ENCODE data around the gene NUDT21.
"Not testable (repeated sequence)": the region's sequence is repeated elsewhere in the genome, so short reads cannot be mapped to it uniquely, and the experiment has no call there.

The NUDT21 gene

DNA sequence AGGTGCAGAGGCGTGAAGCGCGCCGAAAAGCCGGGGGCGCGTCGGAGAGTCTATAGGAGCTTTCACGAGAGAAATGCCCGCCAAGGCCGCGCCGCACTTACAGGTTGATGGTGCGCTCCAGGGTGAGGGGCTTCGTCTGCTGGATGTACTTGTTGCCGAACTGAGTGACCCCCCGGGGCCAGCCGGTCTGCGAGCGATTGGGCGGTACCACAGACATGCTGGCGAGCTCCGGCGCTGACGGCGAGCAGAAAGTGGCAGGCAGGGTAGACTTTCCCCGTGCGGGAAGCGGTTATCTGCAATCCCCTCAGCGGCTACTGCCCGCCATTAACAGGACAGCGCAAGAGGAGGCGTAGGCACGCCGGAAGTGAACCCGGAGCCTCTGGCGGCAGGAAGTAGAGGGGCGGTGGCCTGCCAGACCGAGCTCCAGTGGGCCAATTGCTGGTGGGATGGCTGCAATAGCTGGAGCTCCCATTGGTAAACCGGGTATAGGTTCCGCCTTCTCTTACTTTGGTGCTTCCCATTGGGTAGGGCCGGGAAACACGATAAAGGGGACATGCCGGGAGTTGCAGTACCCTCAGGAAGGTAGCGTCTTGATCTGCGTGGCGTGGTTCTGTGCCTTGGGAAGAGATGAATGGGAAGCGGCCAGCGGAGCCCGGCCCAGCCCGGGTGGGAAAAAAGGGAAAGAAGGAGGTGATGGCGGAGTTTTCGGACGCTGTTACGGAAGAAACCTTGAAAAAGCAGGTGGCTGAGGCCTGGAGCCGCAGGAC is at the start of gene NUDT21, which contains the start of gene OGFOD1:
TSS of gene NUDT21 (minus strand) at position 347 of the 767 bp plus-strand sequence. CDS start at position 217, 130 bp downstream.
TSS of gene OGFOD1 (plus strand) at position 569 of the 767 bp plus-strand sequence. CDS start at position 628, 59 bp downstream.
- intact Hi-C loops (cut with DNase I): no loop called here
- DNase-seq: peak; percentile 90 to 100 (median 96)

DNA sequence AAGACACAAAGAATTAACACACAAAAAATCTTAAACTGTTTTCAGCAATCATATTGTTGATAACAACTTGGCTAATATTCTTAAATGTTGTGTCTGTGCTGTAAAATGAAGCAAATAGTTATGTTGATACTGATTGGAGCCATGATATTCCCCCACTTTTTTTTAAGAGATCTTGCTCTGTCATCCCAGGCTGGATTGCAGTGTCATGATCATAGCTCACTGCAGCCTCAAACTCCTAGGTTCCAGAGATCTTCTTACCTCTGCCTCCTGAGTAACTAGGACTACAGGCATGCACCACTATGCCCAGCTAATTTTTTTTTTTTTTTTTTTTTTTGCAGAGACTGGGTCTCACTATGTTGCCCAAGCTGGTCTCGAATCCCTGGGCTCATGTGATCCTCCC is 42.7 kb upstream of the NUDT21 start:
- no peak for DNase-seq
- intact Hi-C loops (cut with DNase I): no loop called here

DNA sequence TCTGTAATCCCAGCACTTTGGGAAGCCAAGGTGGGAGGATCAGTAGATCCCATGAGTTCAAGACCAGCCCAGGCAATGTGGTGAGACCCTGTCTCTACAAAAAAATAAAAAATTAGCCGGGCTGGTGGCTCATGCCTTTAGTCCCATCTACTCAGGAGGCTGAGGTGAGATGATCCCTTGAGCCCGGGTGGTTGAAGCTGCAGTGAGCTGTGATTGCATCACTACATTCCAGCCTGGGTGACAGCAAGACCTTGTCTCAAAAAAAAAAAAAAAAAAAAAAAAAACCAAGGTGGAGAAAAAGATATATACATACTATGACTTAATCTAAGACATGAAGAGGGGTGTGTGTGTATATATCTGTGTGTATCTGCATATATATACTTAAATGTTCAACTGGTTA is 42.0 kb upstream of the NUDT21 start:
- no peak for DNase-seq
- intact Hi-C loops (cut with DNase I): no loop called here

DNA sequence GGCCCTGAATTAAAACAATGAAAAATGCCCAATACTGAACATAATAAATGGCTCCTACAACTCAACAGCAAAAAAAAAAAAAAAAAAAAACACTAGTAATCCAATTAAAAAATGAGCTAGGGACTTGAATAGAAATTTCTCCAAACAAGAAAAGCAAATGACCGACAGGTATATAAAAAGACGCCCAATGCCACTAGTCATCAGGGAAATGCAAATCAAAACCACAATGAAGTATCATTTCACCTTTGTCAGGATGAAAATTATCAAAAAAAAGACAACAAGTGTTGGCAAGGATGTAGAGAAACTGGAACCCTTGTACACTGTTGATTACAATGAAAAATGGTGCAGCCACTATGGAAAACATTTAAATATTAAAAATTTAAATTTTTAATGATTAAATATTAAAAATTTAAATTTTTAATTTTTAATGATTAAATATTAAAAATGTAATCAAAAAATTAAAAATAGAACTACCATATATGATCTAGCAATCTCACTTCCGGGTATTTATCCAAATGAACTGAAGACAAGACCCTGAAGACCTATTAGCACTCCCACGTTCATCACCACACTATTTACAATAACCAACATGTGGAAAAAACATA is 40.6 kb upstream of the NUDT21 start:
- no peak for DNase-seq
- intact Hi-C loops (cut with DNase I): no loop called here

DNA sequence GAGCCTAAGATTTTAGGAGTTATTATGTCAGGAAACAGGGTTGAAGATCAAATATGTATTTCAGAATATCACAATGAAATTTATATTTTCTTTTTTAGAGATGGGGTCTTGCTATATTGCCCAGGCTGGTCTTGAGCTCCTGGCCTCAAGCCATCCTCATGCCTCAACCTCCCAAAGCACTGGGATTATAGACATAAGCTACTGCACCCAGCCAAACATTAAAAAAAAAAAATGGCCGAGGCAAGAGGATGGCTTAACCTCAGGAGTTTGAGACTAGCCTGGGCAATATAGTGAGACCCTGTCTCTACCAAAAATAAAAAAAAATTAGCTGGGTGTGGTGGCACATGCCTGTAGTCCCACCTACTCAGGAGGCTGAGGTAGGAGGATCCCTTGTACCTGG is 37.7 kb upstream of the NUDT21 start:
- DNase-seq; intact Hi-C loops (cut with DNase I): not testable (repeated sequence)

DNA sequence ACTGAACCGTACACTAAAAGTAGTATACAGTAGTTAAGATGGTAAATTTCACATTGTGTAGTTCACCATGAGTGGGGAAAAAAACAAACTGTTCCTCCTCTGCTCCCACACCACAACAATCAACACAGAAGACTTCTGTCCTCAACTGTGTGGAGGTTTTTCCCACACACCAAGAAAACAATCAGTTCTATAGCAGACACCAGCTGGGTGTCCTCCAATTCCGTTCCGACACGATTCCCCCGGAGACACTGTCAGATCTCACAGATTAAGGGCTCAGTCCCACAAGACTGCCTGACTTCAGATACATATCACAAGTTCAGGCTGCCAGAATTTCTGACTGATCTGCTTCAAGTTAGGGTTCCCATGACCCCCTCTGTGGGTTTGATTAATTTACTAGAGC is 36.9 kb upstream of the NUDT21 start:
- intact Hi-C loops (cut with DNase I): no loop called here
- DNase-seq: peak in 8 of 10 donors; percentile 39 to 89 (median 52)

DNA sequence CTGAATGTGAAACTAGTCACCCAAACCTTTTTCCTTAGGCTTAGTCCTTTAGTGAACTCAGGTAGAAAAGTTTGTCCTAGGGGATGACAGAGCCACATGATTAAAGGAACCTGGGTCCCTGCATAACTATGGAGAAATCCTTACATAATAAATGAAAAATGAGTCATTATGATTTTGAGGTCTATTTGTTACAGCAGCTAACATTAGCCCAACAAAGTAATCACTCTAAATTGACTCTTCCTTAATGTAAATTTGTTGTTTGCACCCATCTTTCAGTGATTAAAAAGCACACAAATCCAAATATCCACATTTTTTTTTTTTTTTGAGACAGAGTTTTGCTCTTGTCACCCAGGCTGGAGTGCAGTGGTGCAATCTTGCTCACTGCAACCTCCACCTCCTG is 32.3 kb upstream of the NUDT21 start:
- intact Hi-C loops (cut with DNase I): no loop called here

DNA sequence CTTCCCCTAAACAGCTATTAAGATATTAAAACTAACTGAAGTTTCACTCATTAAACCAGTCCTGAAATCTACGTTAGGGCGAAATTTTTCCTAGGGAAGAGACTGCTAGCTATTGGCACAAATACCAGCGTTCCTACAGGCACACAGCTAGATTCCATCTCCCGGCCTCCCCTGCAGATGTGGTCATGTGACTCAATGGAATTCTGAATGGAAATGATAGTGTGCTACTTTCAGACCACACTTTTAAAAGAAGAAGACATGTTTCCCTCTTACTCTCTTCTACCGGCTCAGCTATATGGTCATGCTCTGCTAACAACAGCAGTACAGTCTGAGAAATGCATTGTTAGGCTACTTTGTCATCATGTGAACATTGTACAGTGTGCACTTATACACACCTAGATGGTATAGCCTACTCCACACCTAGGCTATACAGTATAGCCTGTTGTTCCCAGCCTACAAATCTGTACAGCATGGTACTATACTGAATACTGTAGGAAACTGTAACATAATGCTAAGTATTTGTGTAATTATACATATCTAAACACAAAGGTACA is 31.6 kb upstream of the NUDT21 start:
- no peak for DNase-seq
- intact Hi-C loops (cut with DNase I): no loop called here

More for the DNA sequence above, 32.3 kb upstream of the NUDT21 start:
- no peak for DNase-seq

DNA sequence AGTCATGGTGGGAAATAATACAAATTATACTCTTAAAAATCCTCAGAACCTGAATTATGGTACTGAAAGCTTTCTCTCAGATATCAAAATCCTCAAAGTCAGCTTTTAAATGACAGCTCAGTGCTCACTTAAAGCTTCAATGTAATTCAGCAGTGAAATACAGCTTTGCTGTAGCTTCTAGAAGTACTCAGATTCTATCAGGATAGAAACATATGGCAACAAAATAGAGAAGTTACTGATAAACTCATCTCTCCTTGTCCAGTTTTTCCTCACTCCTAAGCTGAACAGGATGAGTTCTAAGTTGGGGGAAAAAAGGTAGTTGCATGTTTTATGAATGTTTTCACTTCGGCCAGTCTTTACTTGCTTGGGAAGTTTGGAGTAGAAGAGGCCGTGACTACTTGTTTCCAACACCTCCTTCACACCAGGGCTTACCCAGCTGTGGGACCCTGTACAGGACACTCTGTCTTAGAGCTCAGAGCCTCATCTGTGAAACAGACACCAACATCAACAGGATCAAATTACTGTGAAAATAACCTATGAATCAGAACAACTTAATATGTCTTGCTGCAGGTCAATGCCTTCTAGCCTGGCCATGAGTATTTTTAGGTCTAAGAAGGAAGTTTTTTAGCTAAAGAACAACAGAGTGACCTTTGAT is 30.5 kb upstream of the NUDT21 start:
- intact Hi-C loops (cut with DNase I): no loop called here

DNA sequence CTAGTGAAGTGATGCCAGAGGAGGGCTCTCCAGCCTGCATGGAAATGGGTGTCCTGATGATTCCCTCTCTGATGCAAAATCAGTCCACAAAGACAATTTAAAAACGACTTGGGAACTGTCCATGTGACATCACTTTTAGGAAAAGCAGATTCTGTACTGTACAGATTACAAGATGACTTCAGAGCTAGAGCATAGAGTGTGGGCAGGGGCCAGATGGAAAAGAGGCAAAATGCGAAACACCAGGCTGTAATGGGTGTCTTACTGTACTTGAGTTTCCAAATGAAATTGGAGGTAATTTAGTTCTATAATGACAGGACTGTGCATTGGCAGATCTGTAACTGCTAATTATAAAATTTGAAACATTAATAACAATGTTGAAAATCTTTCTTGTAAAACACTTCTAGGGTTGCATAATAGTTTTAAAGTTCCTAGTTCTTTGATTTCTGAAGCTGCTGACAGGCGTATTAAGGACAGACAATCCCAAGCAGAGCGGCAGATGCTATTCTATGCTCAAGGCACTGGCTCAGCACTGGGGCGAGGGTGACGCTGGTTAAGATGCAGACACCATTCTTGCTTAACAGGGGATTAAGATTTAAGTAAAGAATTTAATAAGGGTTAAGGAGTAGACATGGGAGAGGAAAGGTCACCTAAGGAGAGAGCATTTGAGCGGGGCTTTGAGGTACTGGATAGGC is 29.8 kb upstream of the NUDT21 start:
- intact Hi-C loops (cut with DNase I): no loop called here
- no peak for DNase-seq

More for the DNA sequence above, 30.5 kb upstream of the NUDT21 start:
- no peak for DNase-seq

DNA sequence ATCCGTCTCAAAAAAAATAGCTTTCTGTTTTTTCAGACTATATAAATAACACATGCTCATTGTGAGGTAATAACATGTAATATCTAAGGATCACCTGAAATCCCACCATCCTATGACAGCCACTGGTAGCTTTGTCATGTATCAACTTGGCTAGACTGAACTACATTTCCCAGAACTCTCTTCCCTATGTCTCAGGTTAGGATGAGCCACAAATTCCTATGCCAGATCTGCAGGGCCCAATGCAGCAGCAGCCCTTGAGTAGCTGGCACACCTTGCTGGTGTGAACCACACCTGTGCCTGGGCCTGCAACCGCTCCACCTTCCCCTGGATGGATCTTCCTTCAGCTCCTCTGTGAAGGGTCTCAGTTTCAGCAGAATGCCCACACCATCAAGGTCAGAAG is 28.3 kb upstream of the NUDT21 start:
- intact Hi-C loops (cut with DNase I): no loop called here
- DNase-seq: no peak

DNA sequence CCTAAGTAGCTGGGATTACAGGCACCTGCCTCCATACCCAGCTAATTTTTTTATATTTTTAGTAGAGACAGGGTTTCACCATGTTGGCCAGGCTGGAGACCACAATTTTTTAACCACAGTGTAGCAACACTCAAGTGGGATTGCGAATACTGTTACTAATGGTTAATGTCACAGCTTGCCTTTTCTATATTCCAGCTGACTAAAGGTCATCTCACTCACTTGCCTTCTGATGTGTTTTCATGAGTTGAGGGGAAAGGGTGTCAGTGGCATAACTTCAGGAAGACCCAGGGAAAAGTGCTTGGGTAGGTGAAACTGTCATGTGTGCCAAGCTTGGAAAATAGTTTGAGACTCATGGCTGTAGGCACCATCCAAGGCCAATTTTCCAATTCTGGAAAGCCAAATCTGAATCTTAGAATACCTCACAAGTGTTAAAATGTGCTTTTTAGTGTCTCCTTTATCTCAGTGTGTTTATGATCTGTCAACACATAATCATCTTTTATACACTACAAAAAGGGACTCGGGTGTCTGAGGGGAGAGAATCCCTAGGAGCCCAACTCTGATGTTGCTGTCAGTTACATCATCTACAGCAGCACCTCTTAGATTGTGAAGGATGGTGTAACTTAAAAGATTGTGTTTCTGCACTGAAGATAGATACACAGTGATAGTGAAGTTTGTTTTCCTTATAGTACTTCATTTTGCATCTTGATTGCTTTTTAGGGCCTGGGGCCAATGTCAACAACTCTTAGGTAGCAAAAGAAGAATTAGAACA is 27.3 kb upstream of the NUDT21 start:
- intact Hi-C loops (cut with DNase I): no loop called here
- DNase-seq: no peak

DNA sequence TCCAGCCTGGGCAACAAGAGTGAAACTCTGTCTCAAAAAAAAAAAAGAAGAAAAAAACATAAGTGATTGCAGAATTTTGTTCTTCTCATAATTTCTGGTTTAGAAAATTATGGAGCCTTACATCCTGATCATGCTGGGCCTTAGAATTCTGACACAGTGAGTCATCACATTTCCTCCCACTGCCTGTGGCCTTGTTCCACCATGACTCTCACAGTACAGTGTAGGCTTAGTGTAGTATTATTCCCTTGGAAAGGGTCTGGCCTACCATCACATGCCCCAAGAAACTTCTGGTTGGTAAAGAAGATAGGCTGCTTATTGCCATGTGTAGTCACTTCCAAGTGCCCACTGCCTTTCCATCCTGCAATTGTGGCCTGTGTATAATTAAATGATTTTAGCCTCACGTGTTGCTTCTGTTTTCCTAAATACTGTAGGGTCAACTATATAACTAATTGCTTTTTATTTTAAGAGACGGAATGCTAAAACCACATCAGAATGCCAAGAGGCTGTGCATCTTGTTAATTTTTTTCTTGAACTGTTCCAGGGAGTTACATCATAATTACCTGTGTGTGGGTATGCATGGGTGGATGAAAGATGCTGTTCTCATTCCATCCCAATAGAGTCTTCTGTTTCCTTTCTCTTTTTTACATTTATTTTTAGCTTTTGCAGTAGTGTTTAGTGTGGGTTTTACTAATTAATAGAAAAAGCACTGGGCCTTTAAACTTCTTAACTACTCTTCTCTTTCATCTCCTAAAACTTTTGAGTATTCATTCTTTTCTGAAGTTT is 26.2 kb upstream of the NUDT21 start:
- peak in 1 of 10 donors; percentile 21 for DNase-seq
- intact Hi-C loops (cut with DNase I): no loop called here

DNA sequence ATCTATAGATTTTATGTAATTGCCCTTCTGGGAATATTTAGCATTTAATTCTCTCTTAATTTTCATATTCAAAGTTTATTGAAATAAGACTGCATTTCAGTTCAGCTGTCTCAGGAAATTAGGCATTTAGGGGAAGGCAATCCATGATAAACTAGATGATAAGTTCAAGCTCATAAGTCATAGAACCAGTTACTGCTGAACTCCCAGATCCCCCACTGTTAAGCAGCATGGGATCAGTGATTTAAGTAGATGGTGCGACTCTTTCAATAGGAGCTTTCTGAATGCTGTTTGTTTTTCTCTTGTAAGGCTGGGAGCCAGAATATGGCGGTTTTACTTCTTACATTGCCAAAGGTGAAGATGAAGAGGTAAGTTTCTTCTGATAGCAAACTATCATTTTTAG is 24.1 kb upstream of the NUDT21 start:
- intact Hi-C loops (cut with DNase I): no loop called here
- no peak for DNase-seq

DNA sequence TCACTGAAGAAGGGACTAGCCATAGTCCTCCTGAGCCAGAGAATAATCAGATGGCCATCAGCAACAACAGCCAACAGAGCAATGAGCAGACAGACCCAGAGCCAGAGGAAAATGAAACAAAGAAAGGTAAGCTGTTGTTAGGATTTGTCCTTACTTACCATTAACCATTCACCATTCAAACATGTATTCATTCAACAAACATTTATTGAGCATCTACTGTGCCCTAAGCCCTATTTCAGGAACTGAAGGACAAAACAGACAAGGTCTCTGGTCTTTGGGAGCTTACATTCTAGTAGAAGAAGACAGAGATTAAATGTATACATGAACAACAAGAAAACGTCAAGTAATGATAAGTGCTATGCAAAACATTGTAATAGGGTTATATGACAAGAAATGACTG is 19.5 kb upstream of the NUDT21 start:
- DNase-seq: no peak
- intact Hi-C loops (cut with DNase I): no loop called here

DNA sequence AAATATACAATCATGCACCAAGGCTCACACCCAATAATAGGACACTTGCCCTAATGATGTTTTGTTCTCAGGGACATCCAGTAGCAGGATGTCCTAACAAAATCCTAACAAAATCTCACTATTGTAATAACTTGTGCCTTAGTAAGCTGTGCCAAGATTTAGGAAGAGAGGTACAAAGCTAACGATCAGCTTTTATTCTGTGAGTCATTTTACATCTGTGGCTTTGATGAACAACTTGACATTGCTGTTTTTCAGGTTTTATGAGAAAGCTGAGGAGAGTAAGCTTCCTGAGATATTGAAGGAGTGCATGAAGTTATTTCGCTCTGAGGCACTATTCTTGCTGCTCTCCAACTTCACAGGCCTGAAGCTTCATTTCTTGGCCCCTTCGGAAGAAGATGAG is 19.1 kb upstream of the NUDT21 start:
- DNase-seq: no peak
- intact Hi-C loops (cut with DNase I): no loop called here

DNA sequence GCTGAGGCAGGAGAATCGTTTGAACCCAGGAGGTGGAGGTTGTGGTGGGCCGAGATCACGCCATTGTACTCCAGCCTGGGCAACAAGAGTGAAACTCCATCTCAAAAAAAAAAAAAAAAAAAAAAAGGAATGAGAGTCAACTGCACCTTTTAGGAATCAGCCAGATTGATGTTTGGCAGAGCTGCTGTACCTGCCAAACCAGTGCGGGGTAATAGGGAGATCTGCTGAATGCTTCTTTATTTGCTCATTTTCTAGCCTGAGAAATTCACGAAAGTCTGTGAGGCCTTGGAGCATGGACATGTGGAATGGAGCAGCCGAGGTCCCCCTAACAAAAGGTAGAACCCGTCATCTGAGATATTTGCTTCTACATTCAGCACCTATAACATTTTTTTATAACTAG is 18.6 kb upstream of the NUDT21 start:
- intact Hi-C loops (cut with DNase I): no loop called here

DNA sequence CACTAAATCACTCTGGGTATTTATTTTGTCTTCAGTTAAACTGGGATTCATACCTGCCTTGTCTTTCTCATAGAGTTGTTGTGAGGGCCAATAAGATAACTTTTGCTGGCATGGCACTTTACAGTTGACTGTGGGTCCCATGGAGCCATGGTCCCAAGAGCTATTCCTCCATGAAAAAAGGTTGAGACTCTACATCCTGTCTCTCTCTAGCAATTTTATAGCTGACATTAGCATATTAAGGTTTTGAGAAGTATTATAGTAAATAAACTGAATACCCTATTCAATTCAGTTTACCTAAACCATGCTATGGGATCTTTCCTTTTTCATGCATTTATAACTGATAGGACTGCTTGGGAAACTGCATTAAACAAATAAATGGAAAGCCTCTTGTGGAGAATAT is 17.7 kb upstream of the NUDT21 start:
- no peak for DNase-seq
- intact Hi-C loops (cut with DNase I): no loop called here

More for the DNA sequence above, 18.6 kb upstream of the NUDT21 start:
- no peak for DNase-seq

DNA sequence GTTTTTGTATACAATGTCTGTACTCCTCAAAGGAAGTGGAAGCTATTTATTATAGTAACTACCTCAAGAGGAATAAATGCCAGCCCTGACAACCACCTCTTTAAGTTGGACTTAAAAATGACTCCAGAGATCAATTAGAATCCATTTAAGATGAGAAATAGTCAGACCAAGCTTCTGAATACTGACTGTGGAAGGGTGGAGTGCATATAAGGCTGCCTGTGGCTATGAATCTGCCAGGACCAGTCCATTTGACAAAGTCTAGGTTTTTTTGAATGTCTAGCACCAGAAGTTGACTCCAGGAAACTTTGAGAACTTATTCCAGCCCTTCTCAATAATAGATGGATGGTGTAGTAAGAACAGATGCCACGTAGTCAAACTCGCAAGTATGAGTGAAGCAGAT is 15.2 kb upstream of the NUDT21 start:
- DNase-seq: no peak
- intact Hi-C loops (cut with DNase I): no loop called here
